Colon (tissue), 2 donors: ENCODE data around the gene ASAH2B.
"Not testable (repeated sequence)": the region's sequence is repeated elsewhere in the genome, so short reads cannot be mapped to it uniquely, and the experiment has no call there.

Experiments
- FAIRE-seq: peaks from 2 replicates; lab custom pipeline; 2012; peaks lifted over from hg19 to GRCh38; lab: Jason Lieb, UNC
- donor health status: control.
- donor health status: control.

The ASAH2B gene

GRCh38 chr10:50739618-50740292 lies at the start of gene ASAH2B:
Gene ASAH2B (plus strand): TSS chr10:50739936. CDS start chr10:50745131, 5,195 bp downstream.
- FAIRE-seq, result no peak

- not testable (repeated sequence) for FAIRE-seq
These were observed 41.9 kb upstream of the ASAH2B start for GRCh38 chr10:50697819-50698218.

- not testable (repeated sequence) for FAIRE-seq
These were observed 37.8 kb upstream of the ASAH2B start for GRCh38 chr10:50701947-50702346.

GRCh38 chr10:50702997-50703396 lies 36.7 kb upstream of the ASAH2B start:
- not testable (repeated sequence) for FAIRE-seq

- not testable (repeated sequence) for FAIRE-seq
These were observed 35.2 kb upstream of the ASAH2B start for GRCh38 chr10:50704436-50705079.

DNA sequence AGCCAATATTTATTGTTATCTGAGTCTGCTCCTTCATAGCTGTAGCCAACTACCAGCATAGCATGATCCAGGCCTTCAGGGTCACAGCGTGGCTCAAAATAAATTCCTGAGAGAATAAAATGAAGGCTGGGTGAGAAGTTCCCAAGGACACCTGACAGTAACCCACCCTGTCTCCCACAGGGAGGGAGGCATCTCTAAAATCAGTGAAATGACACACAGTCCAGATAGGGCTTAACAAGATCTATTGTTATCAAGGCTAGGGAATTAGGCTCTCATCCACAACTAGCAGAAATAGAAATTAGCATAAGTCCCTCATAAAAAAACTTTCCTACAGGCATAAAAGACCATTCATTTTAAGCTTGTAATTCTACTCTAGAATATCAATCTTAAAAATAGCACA lies 33.7 kb upstream of the ASAH2B start:
- FAIRE-seq, result not testable (repeated sequence)

- not testable (repeated sequence) for FAIRE-seq
These were observed 29.5 kb upstream of the ASAH2B start for GRCh38 chr10:50710241-50710640.

GRCh38 chr10:50723812-50724211 lies 15.9 kb upstream of the ASAH2B start:
- FAIRE-seq, result not testable (repeated sequence)

- not testable (repeated sequence) for FAIRE-seq
These were observed 11.6 kb upstream of the ASAH2B start for GRCh38 chr10:50728112-50728511.

- not testable (repeated sequence) for FAIRE-seq
These were observed 634 bp upstream of the ASAH2B start for GRCh38 chr10:50738987-50739617.

DNA sequence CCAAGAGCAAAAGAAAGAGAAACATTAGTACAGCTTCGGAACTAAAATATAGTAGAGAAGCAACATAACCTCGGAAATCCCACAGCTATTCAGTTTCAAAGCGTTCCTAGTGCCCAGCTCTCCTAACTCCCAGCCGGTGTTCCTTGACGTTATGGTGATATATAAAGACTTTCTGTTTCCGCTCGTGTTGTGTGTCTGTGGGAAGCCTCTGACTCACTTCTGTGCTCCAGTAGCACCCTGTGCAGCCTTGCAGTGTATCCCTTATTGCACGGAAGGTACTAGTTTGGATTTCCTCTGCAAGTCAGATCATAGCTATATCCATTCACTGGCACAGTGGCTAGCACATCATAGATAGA lies 535 bp downstream of the ASAH2B start:
- FAIRE-seq, result no peak

DNA sequence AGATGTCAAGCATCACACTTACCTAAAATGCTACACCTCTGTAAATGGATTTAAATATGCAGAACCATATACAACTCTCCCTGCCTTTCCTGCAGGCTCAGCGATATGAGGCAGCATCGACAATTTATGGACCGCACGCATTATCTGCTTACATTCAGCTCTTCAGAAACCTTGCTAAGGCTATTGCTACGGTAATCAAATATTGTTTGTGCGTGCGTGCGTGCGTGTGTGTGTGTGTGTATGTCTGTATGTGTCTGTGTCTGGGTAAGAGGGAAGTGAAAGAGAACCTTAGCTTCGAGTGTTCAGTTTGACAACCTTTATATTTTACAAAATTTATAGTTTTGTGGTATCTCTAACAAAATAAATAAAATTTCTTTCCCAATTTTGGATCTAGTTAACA lies 3.1 kb downstream of the ASAH2B start:
- FAIRE-seq, result not testable (repeated sequence)

DNA sequence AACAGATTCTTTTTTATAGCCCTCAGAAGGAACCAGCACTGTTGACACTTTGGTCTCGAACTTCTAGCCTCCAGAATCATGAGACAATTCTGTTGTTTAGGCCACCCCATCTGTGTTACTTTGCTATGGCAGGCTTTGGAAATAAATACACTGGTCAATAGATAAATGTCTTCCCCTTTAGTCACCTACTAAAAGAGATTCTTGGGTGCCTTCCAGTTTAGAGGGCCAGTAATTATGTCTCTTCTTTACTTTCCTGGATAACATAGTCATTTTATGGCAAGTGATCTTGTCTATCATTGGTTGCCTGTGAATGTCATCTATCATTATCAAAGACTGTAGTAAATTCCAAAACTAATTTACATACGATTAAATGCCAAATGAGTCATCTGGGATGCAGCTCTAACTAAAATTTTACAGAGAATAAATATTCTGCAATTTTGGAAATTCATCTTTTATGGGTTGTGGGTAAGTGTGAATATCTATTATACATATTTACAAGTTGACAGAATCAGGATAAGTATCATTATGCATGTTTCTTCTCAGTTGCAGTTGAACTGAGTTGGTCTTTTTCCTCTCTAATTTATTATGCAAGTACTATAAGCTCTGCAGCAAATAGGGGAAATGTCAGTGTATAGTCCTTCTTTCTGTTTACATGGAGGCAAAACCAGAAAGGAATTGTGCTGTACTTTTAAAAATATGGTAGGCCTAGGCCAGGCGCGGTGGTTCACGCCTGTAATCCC lies 27.2 kb downstream of the ASAH2B start:
- FAIRE-seq, result not testable (repeated sequence)

GRCh38 chr10:50772042-50772441 lies 32.3 kb downstream of the ASAH2B start:
- not testable (repeated sequence) for FAIRE-seq

GRCh38 chr10:50774868-50775267 lies 35.1 kb downstream of the ASAH2B start:
- FAIRE-seq, result not testable (repeated sequence)

DNA sequence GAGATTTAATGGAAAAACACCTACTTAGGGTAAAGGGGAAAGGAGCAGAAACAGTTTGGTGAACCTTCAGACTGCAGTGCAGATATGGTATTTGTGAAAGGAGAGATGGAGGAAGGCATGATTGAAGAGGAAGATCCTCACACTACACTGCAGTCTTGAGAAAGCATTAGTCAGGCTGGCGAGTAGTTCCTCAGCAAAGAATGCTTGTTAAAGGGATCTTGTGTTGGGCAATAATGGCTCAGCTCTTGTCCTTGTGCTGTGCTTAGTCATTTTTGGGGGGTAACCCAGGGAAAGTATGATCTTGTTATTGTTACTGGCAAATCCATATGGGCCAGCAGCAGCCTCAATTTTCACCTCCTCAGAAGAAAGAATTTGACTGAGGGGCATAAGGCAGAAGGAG lies 40.3 kb downstream of the ASAH2B start:
- not testable (repeated sequence) for FAIRE-seq

- not testable (repeated sequence) for FAIRE-seq
These were observed 42.3 kb downstream of the ASAH2B start for GRCh38 chr10:50782017-50782416.

DNA sequence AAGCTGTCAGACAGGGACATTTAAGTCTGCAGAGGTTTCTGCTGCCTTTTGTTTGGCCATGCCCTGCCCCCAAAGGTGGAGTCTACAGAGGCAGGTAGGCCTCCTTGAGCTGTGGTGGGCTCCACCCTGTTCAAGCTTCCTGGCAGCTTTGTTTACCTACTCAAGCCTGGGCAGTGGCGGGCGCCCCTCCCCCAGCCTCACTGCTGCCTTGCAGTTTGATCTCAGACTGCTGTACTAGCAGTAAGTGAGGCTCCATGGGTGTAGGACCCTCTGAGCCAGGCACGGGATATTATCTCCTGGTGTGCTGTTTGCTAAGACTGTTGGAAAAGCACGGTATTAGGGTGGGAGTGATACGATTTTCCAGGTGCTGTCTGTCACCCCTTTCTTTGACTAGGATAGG lies 48.2 kb downstream of the ASAH2B start:
- FAIRE-seq, result not testable (repeated sequence)

GRCh38 chr10:50788951-50789945 lies 49.5 kb downstream of the ASAH2B start:
- no peak for FAIRE-seq

DNA sequence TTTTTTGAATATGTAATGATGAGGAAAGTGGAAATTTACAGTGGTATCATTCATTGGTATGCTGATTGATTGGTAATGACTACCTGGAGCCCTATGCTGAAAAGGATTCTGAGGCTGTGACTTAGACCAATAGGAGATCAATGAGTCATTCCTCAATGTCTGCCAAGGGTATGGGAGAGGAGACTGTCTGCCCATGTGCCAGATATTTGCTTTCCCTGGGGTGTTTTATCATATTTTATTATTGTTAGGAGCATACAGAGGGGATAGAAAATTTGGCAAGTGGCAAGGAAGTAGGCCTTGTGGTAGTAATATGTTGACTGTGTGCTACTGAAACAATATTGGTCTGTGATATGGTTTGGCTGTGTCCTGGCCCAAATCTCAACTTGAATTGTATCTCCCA lies 54.8 kb downstream of the ASAH2B start:
- no peak for FAIRE-seq

- no peak for FAIRE-seq
These were observed 57.0 kb downstream of the ASAH2B start for GRCh38 chr10:50796693-50797092.
